B cell (primary cell): ENCODE measurements around the gene MCRIP2. TPM values are rescaled to one million over a fixed set of nuclear protein-coding genes. Genes with fewer than 3 reads are reported as not detected.
A peak's percentile ranks its signal among the peaks of the same experiment; 100 is the strongest.

Source experiments
- ATAC-seq: fragments of 200-7000 bp; cut with Tn5 transposase; one replicate; pipeline ENCODE4 v1.10.0; 2021; ENCODE audit warnings: low read depth, mild to moderate bottlenecking, moderate number of reproducible peaks, moderate library complexity
- CTCF ChIA-PET: fragments of 350-600 bp; sonication (Branson Sonifier 250); formaldehyde crosslinking; loops from one replicate; lab custom pipeline; 2021; ENCODE audit warnings: antibody characterized with exemption, inconsistent platforms; lab: Charles Lee
- POLR2A ChIA-PET: fragments of 350-600 bp; sonication (Branson Sonifier 250); formaldehyde crosslinking; loops from one replicate; lab custom pipeline; 2021; ENCODE audit warnings: antibody characterized with exemption; lab: Charles Lee
- DNase-seq: peaks from one replicate; pipeline ENCODE4 v3.0.0; 2013
- H2AFZ ChIP-seq: 2 replicates; pipeline ENCODE4 v1.6.1; 2012; ENCODE audit warnings: mild to moderate bottlenecking, low read depth, low read length; ENCODE audit not compliant: insufficient read depth, poor library complexity, severe bottlenecking
- H3K27ac ChIP-seq, 2 donors: 1 replicate in 1 of 2; 2 replicates in 1 of 2; pipeline ENCODE4 v1.5.1; 2012 to 2013; ENCODE audit warnings: low read length in 2 of 2, mild to moderate bottlenecking in 2 of 2, moderate library complexity in 1 of 2
- H3K27me3 ChIP-seq, 4 experiments: fragments of 200-600 bp in 1 of 4; sonication (generic) in 1 of 4; replicated peaks in 1 of 4; 1 replicate in 2 of 4; 2 replicates in 2 of 4; pipeline versions ENCODE4 v1.6.1 to v1.7.0; 2013 to 2016; ENCODE audit warnings: low read length in 3 of 4, mild to moderate bottlenecking in 2 of 4, mixed read lengths in 1 of 4, moderate library complexity in 1 of 4; ENCODE audit not compliant: insufficient read depth in 4 of 4, control insufficient read depth in 3 of 4; ENCODE audit errors: control extremely low read depth in 1 of 4
- H3K36me3 ChIP-seq, 2 experiments: replicated peaks in 1 of 2; 1 replicate in 1 of 2; 2 replicates in 1 of 2; pipeline versions ENCODE4 v1.6.1 to v1.7.1; 2013; ENCODE audit warnings: low read length in 1 of 2; ENCODE audit not compliant: insufficient read depth in 2 of 2, control insufficient read depth in 1 of 2; ENCODE audit errors: control extremely low read depth in 1 of 2, extremely low read depth in 1 of 2
- H3K4me1 ChIP-seq, 2 donors: fragments of 200-600 bp in 1 of 2; sonication (generic) in 1 of 2; 1 replicate in 1 of 2; 2 replicates in 1 of 2; pipeline versions ENCODE4 v1.5.1 to v1.6.1; 2013 to 2017; ENCODE audit warnings: low read length in 2 of 2; ENCODE audit not compliant: control insufficient read depth in 2 of 2, insufficient read depth in 2 of 2
- H3K4me2 ChIP-seq: replicated peaks from 2 replicates; pipeline ENCODE3; 2012; ENCODE audit warnings: mild to moderate bottlenecking, low read depth, low read length; ENCODE audit not compliant: poor library complexity, severe bottlenecking
- H3K4me3 ChIP-seq, 5 experiments: fragments of 200-600 bp in 1 of 5; sonication (generic) in 1 of 5; 1 replicate in 3 of 5; 2 replicates in 2 of 5; pipeline versions ENCODE4 v1.5.1 to v1.7.0; 2011 to 2016; ENCODE audit warnings: low read length in 4 of 5, mild to moderate bottlenecking in 4 of 5, low read depth in 2 of 5, control low read depth in 1 of 5, moderate library complexity in 1 of 5; ENCODE audit not compliant: insufficient read depth in 1 of 5; ENCODE audit errors: control extremely low read depth in 1 of 5, extremely low read depth in 1 of 5
- H3K79me2 ChIP-seq: fragments of 200-600 bp; sonication (generic); one replicate; pipeline ENCODE4 v1.6.0; 2016; ENCODE audit warnings: low read length; ENCODE audit not compliant: control insufficient read depth, insufficient read depth
- H3K9ac ChIP-seq: fragments of 200-600 bp; sonication (generic); 2 replicates; pipeline ENCODE4 v1.6.1; 2017; ENCODE audit warnings: mild to moderate bottlenecking, low read length, moderate library complexity
- H3K9me3 ChIP-seq, 3 donors: one replicate each; pipeline versions ENCODE4 v1.6.1 to v1.7.1; 2013; ENCODE audit warnings: low read length in 2 of 3; ENCODE audit not compliant: control insufficient read depth in 2 of 3, insufficient read depth in 1 of 3; ENCODE audit errors: control extremely low read depth in 1 of 3
- H4K20me1 ChIP-seq: 2 replicates; pipeline ENCODE4 v1.6.0; 2012; ENCODE audit warnings: mild to moderate bottlenecking, low read length; ENCODE audit not compliant: insufficient read depth, control insufficient read depth, poor library complexity, severe bottlenecking
- H3K27ac Mint-ChIP-seq: one replicate; pipeline ENCODE4 v1.8.0; 2021; ENCODE audit warnings: mixed read lengths
- H3K27me3 Mint-ChIP-seq: one replicate; pipeline ENCODE4 v1.8.0; 2021; ENCODE audit warnings: mixed read lengths
- H3K4me1 Mint-ChIP-seq: one replicate; pipeline ENCODE4 v1.8.0; 2021; ENCODE audit warnings: mixed read lengths
- H3K4me3 Mint-ChIP-seq: one replicate; pipeline ENCODE4 v1.8.0; 2021; ENCODE audit warnings: mixed read lengths
- H3K9me3 Mint-ChIP-seq: one replicate; pipeline ENCODE4 v1.8.0; 2022; ENCODE audit warnings: mixed read lengths; ENCODE audit not compliant: insufficient read depth
- CTCF ChIP-seq: fragments of 200-600 bp; IDR thresholded peaks from one replicate; pipeline ENCODE4 v1.8.0; 2022; ENCODE audit warnings: antibody characterized with exemption, mild to moderate bottlenecking
- EZH2 ChIP-seq: IDR thresholded peaks from 2 replicates; pipeline ENCODE4 v1.6.1; 2012; ENCODE audit warnings: borderline replicate concordance, low read depth, mild to moderate bottlenecking, moderate library complexity, low read length; ENCODE audit not compliant: insufficient read depth, poor library complexity, severe bottlenecking
- WGBS: methylation state at CpG from one replicate; pipeline ENCODE4 v1.1.5; 2013; ENCODE audit warnings: missing lambda C conversion rate; ENCODE audit not compliant: insufficient coverage; 5-methylcytosine and 5-hydroxymethylcytosine counted together
- intact Hi-C: fragments of 100-400 bp; cut with micrococcal nuclease; formaldehyde crosslinking; loops from one replicate; pipeline ENCODE4 v1.10.0; 2022
- polyA plus RNA-seq: library from polyadenylated mRNA; depleted of rRNA; stranded (reverse); fragments of >200 nt; gene quantifications from 2 replicates; pipeline ENCODE4 v1.2.3, GENCODE V29; 2012
- total RNA-seq, 2 donors: library from RNA; stranded (reverse); fragments of 120-200 nt in 1 of 2; gene quantifications; 1 replicate in 1 of 2; 2 replicates in 1 of 2; pipeline versions ENCODE4 v1.2.3 to v1.2.4, GENCODE V29; 2013 to 2022

The MCRIP2 gene
- total and polyA plus RNA-seq, 2 donors (not counting 1 experiment from before 2014, with no cell fraction given) = 29.2 to 46.0 TPM

- Mint-ChIP-seq H3K27ac (peak within 1 kb of the TSS; percentile 91), H3K4me3 (peak within 1 kb of the TSS; percentile 86), H3K27me3 (no peaks in the 10 kb centered on the region), H3K4me1 (peaks cover 32% of the 10 kb centered on the region), H3K9me3 (no peaks in the 10 kb centered on the region)
- Histone ChIP-seq H3K4me2 (peak within 1 kb of the TSS; percentile 97), H3K9ac (peak within 1 kb of the TSS; percentile 73), H3K27me3 (no peaks in the 10 kb centered on the region), H3K79me2 (peaks cover 43% of the 10 kb centered on the region), H3K36me3 (peaks cover 0 to 27% of the 10 kb centered on the region in 2 experiments), H2AFZ (peak within 1 kb of the TSS; percentile 73), H3K4me1 (peaks cover 31 to 48% of the 10 kb centered on the region in 2 donors), H4K20me1 (peaks cover 32% of the 10 kb centered on the region), H3K9me3 (no peaks in the 10 kb centered on the region), H3K27ac (peak within 1 kb of the TSS; percentile 64 to 89), H3K4me3 (peak within 1 kb of the TSS in 4 of 5 experiments; percentile 57 to 72 (median 63))
- WGBS = 3% methylated on average over 91 of the region's 91 CpGs
- peak; percentile 98 for DNase-seq
- ChIA-PET CTCF (interaction anchor here (0.8 to 0.9 kb wide), 2 partner anchors 21 to 37 kb away, joined by 3 read pairs; partner anchors contain the start of gene ANTKMT), POLR2A (interaction anchor here (0.6 to 1.4 kb wide), 4 partner anchors 17 to 608 kb away, joined by 3 to 4 read pairs (median 4); partner anchors contain the start of genes ANTKMT and RHOT2)
- ATAC-seq = peak; percentile 48
- TF ChIP-seq EZH2 (no peak), CTCF (no peak)
- intact Hi-C loops = loop anchor here (1.0 to 5.0 kb wide), 6 partner anchors 15 to 57 kb away; partner anchors contain the start of genes ANTKMT, CIAO3, MCRIP2 and RHOT2
Observed at GRCh38 chr16:684071-684794, 42.6 kb downstream of the MCRIP2 start, which contains the start of gene JMJD8. JMJD8 (minus strand) TSS chr16:684334; CDS start chr16:684319, 15 bp downstream.
